Panc1 (cell line): ENCODE data around the gene PCDHB10.

Source experiments
- TF ChIP-seq, protein P1 (sequence below): fragments of 450-650 bp; IDR thresholded peaks from 2 replicates; pipeline ENCODE4 v1.5.1; 2017; ENCODE audit warnings: mild to moderate bottlenecking
- TF ChIP-seq, protein P2 (sequence below), 2 experiments: IDR thresholded peaks; 2 replicates each; pipeline ENCODE4 v1.6.1; 2011 to 2012; ENCODE audit warnings: low read depth in 2 of 2, control low read depth in 1 of 2, low read length in 1 of 2, mild to moderate bottlenecking in 1 of 2, moderate library complexity in 1 of 2; ENCODE audit not compliant: insufficient read depth in 1 of 2

DNA sequence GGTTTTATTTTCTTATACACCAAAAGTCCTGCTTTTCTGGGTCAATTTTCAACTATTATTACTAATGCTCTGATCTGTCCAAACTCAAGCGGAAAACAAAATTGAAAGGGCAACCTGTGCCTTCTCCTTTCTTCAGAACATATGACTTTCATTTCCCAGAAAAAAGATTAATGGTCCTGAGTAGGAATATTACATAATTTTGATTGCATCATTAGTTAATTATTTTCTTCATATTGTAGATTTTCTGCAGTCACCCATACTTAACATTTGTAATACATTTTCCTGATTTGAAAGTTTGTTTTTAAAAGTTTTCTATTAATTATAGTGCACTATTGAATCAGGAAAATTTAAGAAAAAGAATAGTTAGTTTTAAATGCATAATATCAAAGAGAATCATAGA, 16.2 kb upstream of the PCDHB10 start:
- TF ChIP-seq, protein P1, sequence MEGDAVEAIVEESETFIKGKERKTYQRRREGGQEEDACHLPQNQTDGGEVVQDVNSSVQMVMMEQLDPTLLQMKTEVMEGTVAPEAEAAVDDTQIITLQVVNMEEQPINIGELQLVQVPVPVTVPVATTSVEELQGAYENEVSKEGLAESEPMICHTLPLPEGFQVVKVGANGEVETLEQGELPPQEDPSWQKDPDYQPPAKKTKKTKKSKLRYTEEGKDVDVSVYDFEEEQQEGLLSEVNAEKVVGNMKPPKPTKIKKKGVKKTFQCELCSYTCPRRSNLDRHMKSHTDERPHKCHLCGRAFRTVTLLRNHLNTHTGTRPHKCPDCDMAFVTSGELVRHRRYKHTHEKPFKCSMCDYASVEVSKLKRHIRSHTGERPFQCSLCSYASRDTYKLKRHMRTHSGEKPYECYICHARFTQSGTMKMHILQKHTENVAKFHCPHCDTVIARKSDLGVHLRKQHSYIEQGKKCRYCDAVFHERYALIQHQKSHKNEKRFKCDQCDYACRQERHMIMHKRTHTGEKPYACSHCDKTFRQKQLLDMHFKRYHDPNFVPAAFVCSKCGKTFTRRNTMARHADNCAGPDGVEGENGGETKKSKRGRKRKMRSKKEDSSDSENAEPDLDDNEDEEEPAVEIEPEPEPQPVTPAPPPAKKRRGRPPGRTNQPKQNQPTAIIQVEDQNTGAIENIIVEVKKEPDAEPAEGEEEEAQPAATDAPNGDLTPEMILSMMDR: no peak
- TF ChIP-seq, protein P2, sequence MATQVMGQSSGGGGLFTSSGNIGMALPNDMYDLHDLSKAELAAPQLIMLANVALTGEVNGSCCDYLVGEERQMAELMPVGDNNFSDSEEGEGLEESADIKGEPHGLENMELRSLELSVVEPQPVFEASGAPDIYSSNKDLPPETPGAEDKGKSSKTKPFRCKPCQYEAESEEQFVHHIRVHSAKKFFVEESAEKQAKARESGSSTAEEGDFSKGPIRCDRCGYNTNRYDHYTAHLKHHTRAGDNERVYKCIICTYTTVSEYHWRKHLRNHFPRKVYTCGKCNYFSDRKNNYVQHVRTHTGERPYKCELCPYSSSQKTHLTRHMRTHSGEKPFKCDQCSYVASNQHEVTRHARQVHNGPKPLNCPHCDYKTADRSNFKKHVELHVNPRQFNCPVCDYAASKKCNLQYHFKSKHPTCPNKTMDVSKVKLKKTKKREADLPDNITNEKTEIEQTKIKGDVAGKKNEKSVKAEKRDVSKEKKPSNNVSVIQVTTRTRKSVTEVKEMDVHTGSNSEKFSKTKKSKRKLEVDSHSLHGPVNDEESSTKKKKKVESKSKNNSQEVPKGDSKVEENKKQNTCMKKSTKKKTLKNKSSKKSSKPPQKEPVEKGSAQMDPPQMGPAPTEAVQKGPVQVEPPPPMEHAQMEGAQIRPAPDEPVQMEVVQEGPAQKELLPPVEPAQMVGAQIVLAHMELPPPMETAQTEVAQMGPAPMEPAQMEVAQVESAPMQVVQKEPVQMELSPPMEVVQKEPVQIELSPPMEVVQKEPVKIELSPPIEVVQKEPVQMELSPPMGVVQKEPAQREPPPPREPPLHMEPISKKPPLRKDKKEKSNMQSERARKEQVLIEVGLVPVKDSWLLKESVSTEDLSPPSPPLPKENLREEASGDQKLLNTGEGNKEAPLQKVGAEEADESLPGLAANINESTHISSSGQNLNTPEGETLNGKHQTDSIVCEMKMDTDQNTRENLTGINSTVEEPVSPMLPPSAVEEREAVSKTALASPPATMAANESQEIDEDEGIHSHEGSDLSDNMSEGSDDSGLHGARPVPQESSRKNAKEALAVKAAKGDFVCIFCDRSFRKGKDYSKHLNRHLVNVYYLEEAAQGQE (IDR thresholded peaks at IDR 0.05; ENCODE audit: insufficient read depth in 1 of 2, low read depth in 2 of 2, low read length in 1 of 2): no peak
